Stimulated activated effector memory CD8-positive, alpha-beta T cell treated with anti-CD3 and anti-CD28 coated beads, Interleukin-12 subunit alpha, Interleukin-12 subunit beta, amount 100 ng/mL, for 72 hours (primary cell): ENCODE data around the gene MED20.

Source experiments
- ATAC-seq: fragments of 150-1000 bp; cut with Tn5 transposase; 2 replicates; pipeline ENCODE4 v1.10.0; 2021
- DNase-seq, 2 donors: peaks; one replicate each; pipeline ENCODE4 v3.0.0; 2021 to 2022; ENCODE audit warnings: low spot score in 2 of 2
- H3K27ac Mint-ChIP-seq: one replicate; pipeline ENCODE4 v1.8.0; 2022; ENCODE audit warnings: mild to moderate bottlenecking, mixed read lengths
- H3K36me3 Mint-ChIP-seq: one replicate; pipeline ENCODE4 v1.8.0; 2022; ENCODE audit warnings: mild to moderate bottlenecking, mixed read lengths
- H3K4me1 Mint-ChIP-seq: one replicate; pipeline ENCODE4 v1.8.0; 2022; ENCODE audit warnings: mixed read lengths
- H3K4me3 Mint-ChIP-seq: one replicate; pipeline ENCODE4 v1.8.0; 2022; ENCODE audit warnings: mild to moderate bottlenecking, mixed read lengths
- H3K9me3 Mint-ChIP-seq: one replicate; pipeline ENCODE4 v1.8.0; 2022; ENCODE audit warnings: mixed read lengths

MED20 gene

GRCh38 chr6:41935685-41936072 is 14.7 kb upstream of the MED20 start:
- H3K4me3 Mint-ChIP-seq, result peak overlapping the region; percentile 99

DNA sequence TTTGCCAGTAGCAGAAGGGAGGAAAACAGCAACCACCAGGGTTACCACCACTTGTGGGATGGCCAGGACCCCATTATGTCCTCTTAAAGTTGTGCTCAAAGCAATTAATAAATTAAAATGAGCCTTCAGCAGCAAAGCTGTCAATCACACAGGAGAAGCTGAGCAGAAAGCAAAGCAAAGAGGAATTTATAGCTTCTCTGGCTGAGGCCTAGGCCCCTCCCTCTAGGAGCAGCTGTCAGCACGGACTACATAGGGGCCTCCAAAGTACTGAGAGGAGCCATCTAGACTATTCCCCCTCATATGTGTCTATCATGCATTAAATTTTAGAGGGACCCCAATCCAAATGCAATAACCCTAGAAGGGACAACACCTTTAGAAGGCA is 14.2 kb upstream of the MED20 start:
- DNase-seq (no peak), ATAC-seq (no peak)
- Mint-ChIP-seq H3K36me3 (peaks cover 98% of the 10 kb centered on the region), H3K4me3 (peak overlapping the region; percentile 99), H3K4me1 (peaks cover 71% of the 10 kb centered on the region), H3K27ac (peak overlapping the region; percentile 95), H3K9me3 (no peaks in the 10 kb centered on the region)

More at GRCh38 chr6:41935685-41936072, 14.7 kb upstream of the MED20 start:
- ATAC-seq (no peak), DNase-seq (no peak)
- no peaks in the 10 kb centered on the region for H3K9me3 Mint-ChIP-seq
- peaks cover 98% of the 10 kb centered on the region for H3K36me3 Mint-ChIP-seq
- H3K4me1 Mint-ChIP-seq, result peaks cover 75% of the 10 kb centered on the region
- H3K27ac Mint-ChIP-seq, result peak overlapping the region; percentile 95

GRCh38 chr6:41934278-41935192 is 13.6 kb upstream of the MED20 start:
- H3K36me3 Mint-ChIP-seq, result peaks cover 98% of the 10 kb centered on the region
- H3K27ac Mint-ChIP-seq, result peak overlapping the region; percentile 95
- no peak for DNase-seq
- peaks cover 64% of the 10 kb centered on the region for H3K4me1 Mint-ChIP-seq
- peak overlapping the region; percentile 99 for H3K4me3 Mint-ChIP-seq
- ATAC-seq, result no peak
- H3K9me3 Mint-ChIP-seq, result no peaks in the 10 kb centered on the region

- DNase-seq, result no peak
- H3K36me3 Mint-ChIP-seq, result peaks cover 98% of the 10 kb centered on the region
- ATAC-seq, result no peak
- no peak overlapping the region for H3K4me3 Mint-ChIP-seq
- H3K4me1 Mint-ChIP-seq, result peaks cover 43% of the 10 kb centered on the region
- no peaks in the 10 kb centered on the region for H3K9me3 Mint-ChIP-seq
- H3K27ac Mint-ChIP-seq, result peak overlapping the region; percentile 43
Observed at GRCh38 chr6:41932378-41932777, 11.4 kb upstream of the MED20 start.

GRCh38 chr6:41931792-41932191 is 10.9 kb upstream of the MED20 start:
- peaks cover 37% of the 10 kb centered on the region for H3K4me1 Mint-ChIP-seq
- no peak overlapping the region for H3K4me3 Mint-ChIP-seq
- ATAC-seq, result no peak
- peaks cover 100% of the 10 kb centered on the region for H3K36me3 Mint-ChIP-seq
- no peak for DNase-seq
- H3K27ac Mint-ChIP-seq, result peak overlapping the region; percentile 43
- H3K9me3 Mint-ChIP-seq, result no peaks in the 10 kb centered on the region

GRCh38 chr6:41929924-41930323 is 9.0 kb upstream of the MED20 start:
- no peak overlapping the region for H3K4me3 Mint-ChIP-seq
- peaks cover 100% of the 10 kb centered on the region for H3K36me3 Mint-ChIP-seq
- peaks cover 26% of the 10 kb centered on the region for H3K4me1 Mint-ChIP-seq
- H3K27ac Mint-ChIP-seq, result peak overlapping the region; percentile 43
- no peak for DNase-seq
- H3K9me3 Mint-ChIP-seq, result no peaks in the 10 kb centered on the region
- ATAC-seq, result no peak

GRCh38 chr6:41927253-41927652 is 6.3 kb upstream of the MED20 start:
- peak overlapping the region; percentile 43 for H3K27ac Mint-ChIP-seq
- ATAC-seq, result no peak
- H3K9me3 Mint-ChIP-seq, result no peaks in the 10 kb centered on the region
- H3K4me1 Mint-ChIP-seq, result peaks cover 38% of the 10 kb centered on the region
- no peak for DNase-seq
- H3K36me3 Mint-ChIP-seq, result peaks cover 100% of the 10 kb centered on the region
- H3K4me3 Mint-ChIP-seq, result no peak overlapping the region

DNA sequence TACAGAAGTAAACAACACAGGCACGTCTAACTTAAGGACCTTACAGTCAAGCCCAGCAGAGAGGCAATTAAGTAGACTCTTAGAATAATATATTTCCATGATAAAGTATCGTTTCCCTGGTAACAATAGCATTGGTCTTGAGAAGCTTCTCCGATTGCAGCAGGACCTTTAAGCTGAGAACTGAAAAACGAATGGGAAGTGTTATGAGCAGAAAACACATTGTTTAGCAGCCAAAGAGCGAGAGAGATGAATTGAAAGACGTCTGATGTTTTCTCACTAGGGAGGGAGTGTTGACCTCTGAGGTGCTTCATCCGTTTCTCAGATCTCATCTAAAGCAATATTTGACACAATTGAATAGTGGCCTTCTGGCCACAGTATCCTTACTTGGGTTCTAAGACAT is 1.2 kb upstream of the MED20 start:
- Mint-ChIP-seq H3K4me1 (peaks cover 62% of the 10 kb centered on the region), H3K27ac (peak overlapping the region; percentile 98), H3K4me3 (peak overlapping the region; percentile 98), H3K9me3 (no peaks in the 10 kb centered on the region), H3K36me3 (peaks cover 65% of the 10 kb centered on the region)
- DNase-seq (no peak), ATAC-seq (no peak)

DNA sequence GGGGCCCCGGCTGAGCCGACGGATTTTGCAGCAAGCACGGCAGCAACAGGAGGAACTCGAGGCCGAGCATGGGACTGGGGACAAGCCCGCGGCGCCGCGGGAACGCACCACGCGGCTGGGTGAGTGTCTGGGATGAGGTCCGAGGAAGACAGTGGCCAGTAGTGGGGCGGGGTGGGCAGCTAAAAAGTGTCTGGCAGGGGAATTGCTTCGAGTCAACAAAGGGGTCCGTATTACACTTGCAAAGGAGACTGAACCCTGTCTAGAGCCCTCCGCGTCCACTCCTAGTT is 716 bp upstream of the MED20 start:
- no peak for DNase-seq
- Mint-ChIP-seq H3K27ac (peak overlapping the region; percentile 98), H3K4me3 (peak overlapping the region; percentile 98), H3K36me3 (peaks cover 64% of the 10 kb centered on the region), H3K4me1 (peaks cover 62% of the 10 kb centered on the region), H3K9me3 (no peaks in the 10 kb centered on the region)
- ATAC-seq, result peak; percentile 36

DNA sequence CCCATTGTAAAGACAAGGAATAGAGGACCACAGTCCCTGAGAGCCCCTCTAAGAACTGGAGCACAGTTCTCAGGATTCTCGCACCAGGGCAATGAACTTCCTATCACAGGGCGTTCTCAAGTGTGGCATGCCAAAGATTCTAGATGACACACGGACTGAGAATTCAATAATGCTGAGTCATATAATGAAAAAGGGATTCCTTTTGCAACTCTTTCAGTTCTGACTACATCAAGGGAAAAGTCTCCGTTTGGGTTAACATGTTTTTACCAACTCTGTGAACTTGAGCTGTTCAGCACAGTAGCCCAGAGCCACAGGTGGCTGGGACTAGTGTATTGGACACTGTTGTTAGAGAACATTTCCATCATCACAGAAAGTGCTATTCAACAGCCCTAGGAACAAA is 3.4 kb downstream of the MED20 start:
- peak overlapping the region; percentile 54 for H3K27ac Mint-ChIP-seq
- H3K4me1 Mint-ChIP-seq, result peaks cover 32% of the 10 kb centered on the region
- no peak overlapping the region for H3K4me3 Mint-ChIP-seq
- ATAC-seq, result peak; percentile 14
- H3K36me3 Mint-ChIP-seq, result peaks cover 64% of the 10 kb centered on the region
- no peak for DNase-seq
- H3K9me3 Mint-ChIP-seq, result no peaks in the 10 kb centered on the region

GRCh38 chr6:41914869-41915530 is 5.9 kb downstream of the MED20 start:
- no peaks in the 10 kb centered on the region for H3K9me3 Mint-ChIP-seq
- no peak for ATAC-seq
- no peak overlapping the region for H3K27ac Mint-ChIP-seq
- no peak overlapping the region for H3K4me3 Mint-ChIP-seq
- peaks cover 61% of the 10 kb centered on the region for H3K36me3 Mint-ChIP-seq
- no peak for DNase-seq
- peaks cover 14% of the 10 kb centered on the region for H3K4me1 Mint-ChIP-seq

- ATAC-seq, result no peak
- peaks cover 8% of the 10 kb centered on the region for H3K4me1 Mint-ChIP-seq
- no peak overlapping the region for H3K4me3 Mint-ChIP-seq
- no peak for DNase-seq
- H3K9me3 Mint-ChIP-seq, result no peaks in the 10 kb centered on the region
- peaks cover 65% of the 10 kb centered on the region for H3K36me3 Mint-ChIP-seq
- H3K27ac Mint-ChIP-seq, result no peak overlapping the region
Observed at GRCh38 chr6:41914343-41914742, 6.6 kb downstream of the MED20 start.

DNA sequence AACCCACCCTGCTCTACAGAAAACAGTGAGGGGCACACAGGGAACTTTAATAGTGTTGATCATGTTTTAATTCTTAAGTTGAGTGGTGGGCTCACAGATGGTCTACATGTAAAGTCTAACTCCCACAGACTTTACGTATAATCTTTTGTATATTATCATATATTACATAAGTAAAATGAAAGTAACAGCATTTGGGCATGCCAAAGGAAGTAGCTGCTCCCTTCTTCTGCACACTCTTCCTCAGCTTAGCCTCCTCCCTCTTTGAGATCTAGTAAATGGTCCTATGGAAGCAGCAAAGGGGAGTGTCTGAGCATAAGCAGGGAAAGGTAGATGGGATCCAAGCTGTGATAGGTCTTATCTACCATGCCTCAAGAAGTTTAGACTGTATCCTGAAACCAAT is 11.2 kb downstream of the MED20 start:
- no peak for DNase-seq
- no peak overlapping the region for H3K4me3 Mint-ChIP-seq
- H3K4me1 Mint-ChIP-seq, result no peaks in the 10 kb centered on the region
- peaks cover 74% of the 10 kb centered on the region for H3K36me3 Mint-ChIP-seq
- no peak for ATAC-seq
- no peaks in the 10 kb centered on the region for H3K9me3 Mint-ChIP-seq
- no peak overlapping the region for H3K27ac Mint-ChIP-seq

DNA sequence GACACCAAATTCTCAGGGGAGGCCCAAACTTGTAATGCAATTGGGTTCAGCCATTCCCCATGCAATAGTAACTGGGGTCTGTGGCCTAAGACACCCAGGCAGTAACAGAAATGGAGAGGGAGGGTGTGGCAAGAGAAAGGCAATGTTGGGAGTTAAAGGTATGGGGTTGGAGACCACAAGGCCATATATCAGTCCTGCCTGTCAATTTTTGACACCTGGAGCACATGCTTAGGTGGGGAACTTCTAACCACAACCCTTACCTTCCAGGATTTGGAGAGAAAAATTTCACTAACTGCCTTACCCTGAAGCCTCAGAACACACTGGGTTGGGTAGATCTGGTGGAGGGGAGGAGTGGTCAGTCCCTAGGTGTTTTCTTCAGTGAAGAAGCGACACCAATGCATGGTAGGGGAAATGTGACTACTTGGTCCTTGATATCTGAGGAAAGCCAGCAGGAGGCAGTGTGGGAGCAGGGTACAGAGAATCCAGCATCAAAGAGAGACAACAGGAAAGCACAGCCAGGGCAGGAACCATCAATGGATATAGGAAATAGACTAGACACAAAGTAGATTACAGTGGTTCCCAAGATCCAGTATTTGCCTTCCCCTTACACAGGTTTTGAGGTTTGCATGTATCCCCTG is 18.9 kb downstream of the MED20 start:
- H3K4me3 Mint-ChIP-seq, result no peak overlapping the region
- no peaks in the 10 kb centered on the region for H3K9me3 Mint-ChIP-seq
- H3K4me1 Mint-ChIP-seq, result peaks cover 13% of the 10 kb centered on the region
- peaks cover 41% of the 10 kb centered on the region for H3K36me3 Mint-ChIP-seq
- peak; percentile 24 to 67 for DNase-seq
- peak; percentile 63 for ATAC-seq
- H3K27ac Mint-ChIP-seq, result peak overlapping the region; percentile 12

GRCh38 chr6:41900861-41901260 is 20.1 kb downstream of the MED20 start:
- Mint-ChIP-seq H3K9me3 (no peaks in the 10 kb centered on the region), H3K27ac (no peak overlapping the region), H3K36me3 (peaks cover 30% of the 10 kb centered on the region), H3K4me1 (peaks cover 19% of the 10 kb centered on the region), H3K4me3 (no peak overlapping the region)
- DNase-seq, result no peak
- no peak for ATAC-seq

GRCh38 chr6:41896281-41896680 is 24.7 kb downstream of the MED20 start:
- Mint-ChIP-seq H3K9me3 (no peaks in the 10 kb centered on the region), H3K4me1 (peaks cover 11% of the 10 kb centered on the region), H3K36me3 (peaks cover 10% of the 10 kb centered on the region), H3K4me3 (no peak overlapping the region), H3K27ac (no peak overlapping the region)
- DNase-seq (no peak), ATAC-seq (no peak)
